ENCODE measurements around the gene SYNDIG1. TPM values are rescaled to one million over a fixed set of nuclear protein-coding genes. Genes with fewer than 3 reads are reported as not detected.

Gene SYNDIG1
- total RNA-seq, 1 donor from 2014 or later, result 11.0 TPM

GRCh38 chr20:24488064-24488799 is 18.8 kb downstream of the SYNDIG1 start:
- intact Hi-C loops (cut with micrococcal nuclease), result no loop called here
- DNase-seq (no peak), ATAC-seq (no peak)

DNA sequence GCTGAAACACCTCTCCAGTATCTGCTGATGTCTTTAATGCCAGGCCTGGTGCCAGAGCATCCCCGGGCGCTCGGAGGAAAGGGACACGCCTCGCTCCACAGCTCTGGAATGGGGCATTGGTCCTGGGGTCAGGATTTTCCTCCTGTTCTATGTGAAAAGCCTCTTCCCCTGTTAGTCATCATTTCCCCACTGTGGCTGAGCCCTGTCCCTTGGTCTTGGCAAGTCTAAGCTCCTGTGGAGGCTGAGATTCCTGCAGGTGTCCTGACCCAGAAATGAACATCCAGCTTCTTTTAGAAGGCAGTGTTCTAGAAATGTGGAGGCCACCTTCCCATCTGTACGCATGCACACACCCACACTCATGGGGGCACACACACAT is 19.4 kb downstream of the SYNDIG1 start:
- intact Hi-C loops (cut with micrococcal nuclease), result no loop called here
- DNase-seq (no peak), ATAC-seq (no peak)

- intact Hi-C loops (cut with micrococcal nuclease), result no loop called here
- ATAC-seq (no peak), DNase-seq (no peak)
Measured at GRCh38 chr20:24489193-24489592, 19.8 kb downstream of the SYNDIG1 start.

DNA sequence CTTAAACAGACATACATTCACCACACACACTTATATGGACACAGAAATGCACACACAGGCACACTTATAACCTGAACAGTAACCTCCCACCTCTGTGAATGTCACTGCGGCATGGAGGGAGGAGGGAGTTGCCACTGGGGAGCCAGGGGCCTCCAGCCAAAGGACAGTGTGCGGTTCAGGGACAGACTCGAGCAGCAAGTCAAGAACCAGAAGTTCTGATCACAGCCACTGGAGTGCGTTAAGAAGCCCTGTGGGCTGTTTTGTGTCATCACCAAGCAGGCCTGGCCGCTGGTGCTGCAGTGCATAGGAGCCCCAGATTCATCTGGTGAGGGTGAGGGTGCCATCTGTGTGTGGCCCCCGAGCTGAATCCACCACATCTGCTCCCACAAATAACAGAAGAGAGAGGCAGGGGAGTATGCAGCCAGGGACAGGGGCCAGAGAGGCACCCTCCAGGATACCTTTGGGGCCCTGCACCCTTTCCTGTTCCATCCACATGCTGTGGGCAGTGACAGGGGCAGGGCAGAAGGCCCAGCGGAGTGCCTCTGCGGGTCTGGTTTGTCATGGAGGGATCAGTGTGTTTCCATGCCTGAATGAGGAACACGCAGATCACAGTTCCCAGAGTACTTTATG is 20.3 kb downstream of the SYNDIG1 start:
- DNase-seq (no peak), ATAC-seq (peak; percentile 74)
- intact Hi-C loops (cut with micrococcal nuclease), result loop anchor here (10.0 kb wide), 1 partner anchor 125 kb away; no protein-coding TSS in a partner anchor

- DNase-seq (no peak), ATAC-seq (no peak)
- intact Hi-C loops (cut with micrococcal nuclease), result loop anchor here (10.0 kb wide), 1 partner anchor 124 kb away; no protein-coding TSS in a partner anchor
Measured at GRCh38 chr20:24490598-24490997, 21.2 kb downstream of the SYNDIG1 start.

DNA sequence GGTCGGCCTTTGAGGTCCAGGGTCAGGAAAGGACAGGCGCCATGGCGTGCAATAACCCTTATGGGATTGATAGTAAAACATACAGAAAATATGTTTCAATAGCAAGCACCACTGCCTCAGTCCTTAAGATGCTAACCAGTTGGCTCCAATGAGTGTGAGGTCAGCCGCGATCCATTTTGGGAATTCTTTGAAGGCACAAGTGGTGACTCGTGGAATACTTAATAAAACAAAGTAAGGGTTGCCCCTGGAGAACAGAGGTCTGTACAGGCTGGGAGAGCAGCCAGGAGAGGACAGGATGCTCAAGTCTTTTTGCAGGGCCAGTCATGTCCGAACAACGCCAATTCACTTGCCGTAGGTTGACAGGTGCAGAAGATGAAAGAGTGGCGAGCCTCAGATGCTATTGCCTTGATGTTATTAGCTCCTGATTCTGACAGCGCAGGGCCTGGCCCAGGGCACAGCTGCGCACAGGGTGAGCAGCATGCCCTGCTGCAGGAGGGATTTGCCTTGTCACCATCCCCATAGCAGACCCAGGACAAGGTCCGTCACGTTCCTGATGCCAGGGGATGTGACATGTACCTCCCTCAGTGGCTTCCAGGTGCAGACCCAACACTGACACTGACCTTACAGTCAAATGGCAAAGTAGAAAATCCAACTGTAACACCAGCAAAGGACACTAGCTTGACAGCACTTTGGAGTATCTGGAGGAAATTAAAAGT is 21.8 kb downstream of the SYNDIG1 start:
- no peak for ATAC-seq
- intact Hi-C loops (cut with micrococcal nuclease), result loop anchor here (10.0 kb wide), 1 partner anchor 124 kb away; no protein-coding TSS in a partner anchor

GRCh38 chr20:24492031-24492607 is 22.7 kb downstream of the SYNDIG1 start:
- intact Hi-C loops (cut with micrococcal nuclease), result loop anchor here (10.0 kb wide), 1 partner anchor 123 kb away; no protein-coding TSS in a partner anchor
- peak; percentile 49 for ATAC-seq
- no peak for DNase-seq

More for the DNA sequence above, 21.8 kb downstream of the SYNDIG1 start:
- no peak for DNase-seq

DNA sequence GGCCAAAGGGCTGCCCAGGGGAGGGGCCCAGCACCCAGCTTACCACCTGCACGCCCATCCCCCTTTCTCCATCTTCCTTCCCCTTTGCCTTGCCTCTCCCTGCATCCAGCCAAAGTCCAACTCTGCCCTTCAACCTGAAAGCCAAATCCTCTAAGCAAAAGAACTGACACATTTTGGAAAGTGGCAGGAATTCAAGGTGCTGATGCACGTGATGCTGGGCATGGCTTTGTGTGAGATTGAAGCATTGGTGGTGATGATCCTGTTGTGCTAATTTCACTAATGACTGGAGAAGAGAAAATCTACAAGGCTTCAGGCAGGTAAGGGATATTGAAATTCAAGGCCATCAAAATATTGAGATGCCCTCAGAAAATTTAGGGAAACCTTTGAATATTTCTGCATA is 23.3 kb downstream of the SYNDIG1 start:
- ATAC-seq, result no peak
- intact Hi-C loops (cut with micrococcal nuclease), result loop anchor here (10.0 kb wide), 1 partner anchor 122 kb away; no protein-coding TSS in a partner anchor

DNA sequence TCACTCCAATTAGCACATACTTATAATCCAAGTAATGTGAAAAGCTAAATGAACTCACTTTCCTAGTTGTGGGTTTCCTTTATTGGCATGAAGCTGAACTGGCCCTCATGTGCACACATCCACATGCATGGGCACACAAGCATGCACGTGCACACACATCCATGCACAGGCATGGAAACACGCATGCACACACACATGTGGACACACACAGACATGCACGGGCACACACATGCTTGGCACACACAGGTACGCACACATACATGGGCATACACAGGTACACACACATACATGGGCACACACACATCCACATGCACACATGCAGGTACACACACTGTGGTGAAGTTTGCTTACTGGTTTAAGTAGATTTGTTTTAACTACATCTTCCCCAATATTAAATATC is 23.8 kb downstream of the SYNDIG1 start:
- intact Hi-C loops (cut with micrococcal nuclease), result loop anchor here (10.0 kb wide), 1 partner anchor 122 kb away; no protein-coding TSS in a partner anchor

More for the DNA sequence above, 23.3 kb downstream of the SYNDIG1 start:
- DNase-seq, result no peak

GRCh38 chr20:24493661-24494459 is 24.4 kb downstream of the SYNDIG1 start:
- no peak for DNase-seq
- intact Hi-C loops (cut with micrococcal nuclease), result loop anchor here (10.0 kb wide), 1 partner anchor 121 kb away; no protein-coding TSS in a partner anchor
- no peak for ATAC-seq

More for the DNA sequence above, 23.8 kb downstream of the SYNDIG1 start:
- ATAC-seq, result no peak
- no peak for DNase-seq

DNA sequence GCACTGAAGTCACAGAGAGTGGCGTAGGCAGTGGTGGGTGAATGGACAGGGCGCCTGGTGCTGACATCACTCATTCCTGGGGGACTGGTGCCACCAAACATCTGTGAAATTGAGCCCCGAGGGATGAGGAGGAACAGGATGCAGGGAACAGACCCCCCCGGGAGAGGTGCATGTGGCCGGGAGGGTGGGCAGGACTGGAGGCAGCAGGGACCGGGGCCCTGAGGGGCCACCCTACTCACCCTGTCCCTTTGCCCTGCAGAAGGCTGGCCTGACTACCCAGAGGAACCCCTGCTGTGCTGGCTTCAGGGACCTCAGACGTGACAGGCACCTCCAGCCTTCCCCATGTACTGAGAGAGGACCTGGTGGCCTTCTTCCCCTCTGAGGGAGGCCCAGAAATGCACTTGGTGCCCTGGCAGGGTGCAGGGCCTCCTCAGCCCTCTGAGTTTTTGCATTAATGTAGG is 25.1 kb downstream of the SYNDIG1 start:
- ATAC-seq, result no peak
- DNase-seq, result no peak
- intact Hi-C loops (cut with micrococcal nuclease), result loop anchor here (10.0 kb wide), 1 partner anchor 120 kb away; no protein-coding TSS in a partner anchor

GRCh38 chr20:24495266-24495665 is 25.8 kb downstream of the SYNDIG1 start:
- DNase-seq, result no peak
- no peak for ATAC-seq
- intact Hi-C loops (cut with micrococcal nuclease), result loop anchor here (10.0 kb wide), 1 partner anchor 120 kb away; no protein-coding TSS in a partner anchor

DNA sequence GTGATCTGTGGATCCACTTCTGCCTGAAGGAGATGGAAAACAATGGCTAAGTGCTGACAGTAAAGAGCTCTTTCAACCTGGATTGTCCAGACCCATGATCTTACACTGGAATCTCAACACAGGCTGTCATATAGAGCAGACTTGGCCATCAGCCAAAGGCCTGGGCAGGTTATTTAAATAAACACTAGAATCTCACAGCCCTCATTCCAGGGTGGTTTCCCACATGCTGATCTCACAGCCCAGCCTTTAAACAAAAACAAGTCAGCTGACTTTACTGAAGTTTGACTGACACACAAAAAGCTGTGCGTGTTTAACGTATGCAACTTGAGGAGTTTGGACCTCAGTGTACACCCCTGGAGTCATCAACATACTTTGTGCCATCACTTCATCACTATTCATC is 28.4 kb downstream of the SYNDIG1 start:
- DNase-seq (no peak), ATAC-seq (no peak)
- intact Hi-C loops (cut with micrococcal nuclease), result loop anchor here (10.0 kb wide), 1 partner anchor 117 kb away; no protein-coding TSS in a partner anchor

DNA sequence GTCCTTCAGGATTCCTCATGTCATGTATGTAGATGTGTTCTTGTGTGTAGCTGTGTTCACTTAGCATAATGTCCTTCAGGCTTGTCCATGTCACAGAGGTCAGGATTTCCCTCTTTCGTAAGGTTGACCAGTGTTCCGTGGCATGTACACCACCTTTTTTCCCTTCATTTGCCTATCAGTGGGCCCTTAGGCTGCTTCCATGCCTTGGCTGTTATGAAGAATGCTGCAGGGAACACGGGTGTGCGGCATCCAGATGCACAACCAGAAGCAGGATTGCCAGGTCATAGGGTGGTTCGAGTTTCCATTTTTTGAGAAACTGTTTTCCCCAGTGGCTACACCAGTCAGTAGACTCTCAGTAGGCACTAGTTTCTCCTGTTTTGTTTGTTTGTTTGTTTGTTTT is 29.2 kb downstream of the SYNDIG1 start:
- ATAC-seq, result no peak
- intact Hi-C loops (cut with micrococcal nuclease), result loop anchor here (10.0 kb wide), 1 partner anchor 116 kb away; no protein-coding TSS in a partner anchor
- no peak for DNase-seq

- DNase-seq, result no peak
- intact Hi-C loops (cut with micrococcal nuclease), result loop anchor here (10.0 kb wide), 1 partner anchor 115 kb away; no protein-coding TSS in a partner anchor
- ATAC-seq, result no peak
Measured at GRCh38 chr20:24499472-24499871, 30.0 kb downstream of the SYNDIG1 start.

DNA sequence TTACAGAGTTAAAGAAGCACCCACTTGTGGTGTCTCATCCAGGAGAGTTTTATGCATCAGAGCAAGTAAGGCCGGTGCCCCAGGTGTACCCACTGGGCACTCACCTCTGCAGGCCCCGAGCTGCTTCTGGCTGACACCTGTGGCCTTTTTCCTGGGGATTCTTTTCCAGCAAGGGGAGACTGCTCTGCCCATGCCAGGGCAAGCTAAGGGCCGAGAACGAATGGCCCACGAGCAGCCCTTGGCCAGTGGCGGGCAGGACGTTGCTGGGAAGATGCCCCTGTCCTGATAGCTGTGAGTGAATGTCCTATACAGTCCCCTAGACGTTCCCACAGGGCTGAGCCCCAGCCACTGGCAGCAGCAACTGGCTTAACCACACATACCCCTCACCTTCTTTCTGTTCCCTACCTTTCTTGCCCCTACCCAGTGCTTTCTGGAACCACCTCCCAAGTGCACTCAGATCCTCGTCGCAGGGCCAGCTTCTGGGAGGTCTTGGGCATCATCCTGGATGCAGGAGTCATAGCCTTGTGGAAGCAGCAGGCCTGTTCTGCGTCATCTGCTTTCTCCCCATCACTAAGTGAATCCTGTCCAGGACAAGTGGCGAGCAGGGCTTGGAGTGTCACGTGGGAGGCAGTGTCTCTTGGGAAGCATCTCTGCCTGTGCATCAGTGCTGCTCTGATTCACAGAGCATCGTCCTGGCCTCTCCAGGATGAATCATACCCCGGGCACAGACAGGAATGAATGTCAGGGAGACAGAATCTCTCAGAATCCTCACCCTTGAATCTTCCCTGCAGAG is 32.5 kb downstream of the SYNDIG1 start:
- intact Hi-C loops (cut with micrococcal nuclease), result loop anchor here (10.0 kb wide), 1 partner anchor 63 kb away; no protein-coding TSS in a partner anchor
- ATAC-seq, result peak; percentile 1
- no peak for DNase-seq

DNA sequence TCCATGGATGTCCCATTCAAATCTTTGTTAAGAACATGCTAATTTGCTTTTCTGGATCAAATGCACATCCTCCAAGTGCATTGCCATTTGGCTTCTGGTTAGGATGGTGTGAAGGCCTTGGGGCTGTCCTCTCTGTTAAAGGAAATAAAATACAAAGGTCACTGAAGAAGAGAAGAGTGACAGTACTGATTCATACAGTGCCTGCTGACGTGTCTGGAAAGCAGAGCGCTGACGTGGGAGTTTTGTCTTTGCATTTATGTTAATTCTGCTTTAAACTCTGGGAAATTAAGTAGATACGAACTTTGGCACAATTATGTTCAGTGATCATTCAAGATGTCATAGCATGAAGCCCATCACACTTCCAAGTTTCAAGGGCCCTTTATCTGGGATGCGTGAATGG is 33.2 kb downstream of the SYNDIG1 start:
- ATAC-seq (peak; percentile 52), DNase-seq (no peak)
- intact Hi-C loops (cut with micrococcal nuclease), result loop anchor here (10.0 kb wide), 1 partner anchor 62 kb away; no protein-coding TSS in a partner anchor

Data from left ventricle myocardium superior (tissue), 1 donor.